ES-I3 (cell line): ENCODE results near the gene PMVK.
"Not testable (repeated sequence)": the region's sequence is repeated elsewhere in the genome, so short reads cannot be mapped to it uniquely, and the experiment has no call there.

Source experiments
- H3K36me3 ChIP-seq: 2 replicates; pipeline ENCODE4 v1.6.1; 2013; ENCODE audit warnings: mild to moderate bottlenecking, low read length, control low read depth, moderate library complexity; ENCODE audit not compliant: insufficient read depth
- H3K4me1 ChIP-seq: 2 replicates; pipeline ENCODE4 v1.6.1; 2013; ENCODE audit warnings: mild to moderate bottlenecking, control low read depth, low read length; ENCODE audit not compliant: insufficient read depth
- H3K9ac ChIP-seq: 2 replicates; pipeline ENCODE4 v1.6.1; 2013; ENCODE audit warnings: low read depth, mild to moderate bottlenecking, low read length, moderate library complexity
- H3K9me3 ChIP-seq: 2 replicates; pipeline ENCODE4 v1.6.1; 2013; ENCODE audit warnings: mild to moderate bottlenecking, low read length, moderate library complexity; ENCODE audit not compliant: control insufficient read depth, insufficient read depth

The PMVK gene

DNA sequence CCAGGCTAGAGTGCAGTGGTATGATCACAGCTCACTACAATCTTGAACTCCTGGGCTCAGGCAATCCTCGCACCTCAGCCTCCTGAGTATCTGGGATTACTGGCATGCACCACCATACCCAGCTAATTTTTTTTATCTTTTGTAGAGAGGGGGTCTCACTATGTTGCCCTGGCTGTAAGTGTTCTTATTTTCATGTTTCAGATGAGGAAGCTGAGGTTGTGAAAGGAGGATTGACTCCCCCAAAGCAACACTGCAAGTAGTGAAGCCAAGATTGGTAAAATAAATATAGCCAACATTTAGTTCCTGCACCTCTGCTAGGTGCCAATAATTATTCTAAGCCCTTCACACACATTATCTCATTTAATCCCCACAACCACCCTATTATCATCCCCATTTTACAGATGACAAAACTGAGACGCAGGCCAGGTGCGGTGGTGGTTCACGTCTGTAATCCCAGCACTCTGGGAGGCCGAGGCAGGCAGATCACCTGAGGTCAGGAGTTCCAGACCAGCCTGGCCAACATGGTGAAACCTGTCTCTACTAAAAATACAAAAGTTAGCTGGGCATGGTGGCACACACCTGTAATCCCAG lies 2.1 kb downstream of the PMVK start:
- Histone ChIP-seq H3K9ac (no peak overlapping the region), H3K36me3 (no peaks in the 10 kb centered on the region), H3K9me3 (no peaks in the 10 kb centered on the region), H3K4me1 (no peaks in the 10 kb centered on the region; the same call in 1 of the 2 replicates)

GRCh38 chr1:154931940-154932487 lies 4.5 kb downstream of the PMVK start:
- H3K36me3 ChIP-seq = no peaks in the 10 kb centered on the region
- H3K9ac ChIP-seq = no peak overlapping the region

DNA sequence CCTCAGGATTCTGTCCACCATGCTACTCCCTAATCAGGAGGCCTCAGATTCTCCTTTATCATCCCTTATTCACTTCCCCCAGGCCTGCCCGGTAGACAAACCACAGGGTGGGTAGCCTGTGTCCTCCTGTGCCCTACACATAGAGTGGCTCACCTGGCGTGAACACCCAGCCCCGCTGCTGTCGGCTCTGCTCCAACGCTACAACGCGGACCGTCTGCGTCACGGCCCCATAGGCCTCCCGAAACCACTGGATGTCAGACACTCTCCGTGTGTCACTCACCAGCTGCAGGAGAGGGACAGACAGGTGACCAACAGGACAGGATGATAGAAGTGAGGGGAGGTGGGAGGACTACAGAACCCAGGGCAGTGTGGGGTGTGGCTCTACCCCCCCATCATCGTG lies 10.3 kb downstream of the PMVK start:
- Histone ChIP-seq H3K9me3 (no peaks in the 10 kb centered on the region), H3K4me1 (no peaks in the 10 kb centered on the region), H3K36me3 (no peaks in the 10 kb centered on the region; the same call in 1 of the 2 replicates), H3K9ac (no peak overlapping the region)

More at GRCh38 chr1:154931940-154932487, 4.5 kb downstream of the PMVK start:
- H3K4me1 ChIP-seq = no peaks in the 10 kb centered on the region
- no peaks in the 10 kb centered on the region for H3K9me3 ChIP-seq

DNA sequence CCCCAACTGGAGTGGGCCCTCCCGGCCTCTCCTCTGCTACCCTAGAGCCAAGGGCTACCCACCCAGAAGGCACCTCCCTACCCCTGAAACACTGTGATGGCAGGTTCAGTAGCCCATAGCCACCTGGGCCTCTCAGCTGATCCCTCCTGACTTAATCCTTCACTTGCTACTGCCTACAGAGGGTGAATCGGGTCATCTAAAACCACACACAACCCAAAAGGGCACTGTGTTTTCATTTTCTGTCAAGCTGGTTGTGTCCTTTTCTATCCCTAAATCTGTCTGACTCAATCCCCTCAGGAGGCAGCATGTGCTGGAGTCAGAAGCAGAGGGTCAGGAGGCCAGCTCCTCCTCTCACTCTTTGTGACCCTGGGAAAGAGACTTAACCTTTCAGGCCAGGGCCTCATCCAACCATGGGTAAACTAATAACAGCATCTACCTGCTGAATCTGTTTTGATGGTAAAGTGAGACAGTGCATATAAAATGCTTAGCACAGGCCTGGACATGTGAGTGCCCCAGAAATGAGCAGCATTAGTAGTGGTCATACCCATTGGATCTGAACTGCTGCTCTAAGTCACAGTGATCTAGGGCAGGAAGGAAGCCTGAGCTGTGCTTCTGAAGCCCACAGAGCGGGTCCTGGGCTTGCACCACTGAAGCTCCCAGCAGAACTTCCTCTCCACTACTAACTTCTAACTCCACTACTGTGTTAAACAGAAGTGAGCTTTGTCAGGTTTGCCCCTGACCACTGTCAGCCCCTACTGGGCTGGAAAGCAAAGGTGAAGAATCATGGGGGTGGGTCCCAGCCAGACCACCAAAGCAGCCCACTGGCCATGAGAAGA lies 11.0 kb downstream of the PMVK start:
- H3K9ac ChIP-seq = no peak overlapping the region
- H3K4me1 ChIP-seq = no peaks in the 10 kb centered on the region
- no peaks in the 10 kb centered on the region for H3K9me3 ChIP-seq
- H3K36me3 ChIP-seq = no peaks in the 10 kb centered on the region; the same call in 1 of the 2 replicates

DNA sequence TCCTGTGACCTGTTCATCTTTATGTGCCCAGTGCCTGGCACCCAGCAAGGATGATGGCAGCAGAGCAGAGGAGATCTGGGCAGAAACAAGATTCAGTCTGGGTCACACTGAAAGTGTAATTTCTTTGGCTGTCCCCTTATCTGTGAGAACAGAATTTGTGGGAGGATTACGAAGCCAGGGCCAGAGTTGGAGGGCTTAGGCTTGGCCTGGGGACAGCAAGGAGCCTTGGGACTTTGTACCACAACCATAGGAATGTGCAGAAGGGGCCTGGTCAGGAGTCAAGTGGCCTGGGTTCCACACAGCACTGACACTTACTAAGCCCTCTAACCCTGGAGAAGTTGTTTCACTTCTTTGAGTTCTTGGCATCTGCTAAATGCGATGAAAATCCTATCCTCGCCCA lies 12.8 kb downstream of the PMVK start:
- no peaks in the 10 kb centered on the region; the same call in 1 of the 2 replicates for H3K36me3 ChIP-seq

DNA sequence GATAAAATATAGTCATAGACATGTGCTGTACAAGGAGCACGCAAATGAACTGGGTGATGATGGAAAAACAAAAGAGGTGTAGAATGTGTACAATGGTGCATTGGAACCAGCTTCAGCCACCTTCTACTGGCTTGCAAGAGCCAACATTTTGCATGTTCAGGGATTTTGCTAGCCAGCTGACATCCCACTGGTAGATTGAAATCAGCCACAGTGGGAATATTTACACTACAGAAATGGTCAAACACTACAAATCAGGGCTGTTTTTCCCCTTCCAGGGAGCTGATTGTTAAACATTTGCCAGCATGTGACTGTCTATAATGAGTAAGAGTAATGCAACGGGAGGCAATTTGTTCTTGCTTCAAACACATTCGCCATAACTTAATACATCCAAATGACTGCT lies 23.2 kb downstream of the PMVK start:
- Histone ChIP-seq H3K36me3 (no peaks in the 10 kb centered on the region), H3K9ac (no peak overlapping the region), H3K4me1 (no peaks in the 10 kb centered on the region), H3K9me3 (peaks cover 1% of the 10 kb centered on the region)

More for the DNA sequence above, 12.8 kb downstream of the PMVK start:
- Histone ChIP-seq H3K9me3 (no peaks in the 10 kb centered on the region), H3K4me1 (no peaks in the 10 kb centered on the region), H3K9ac (no peak overlapping the region)

- Histone ChIP-seq H3K9me3 (peaks cover 3% of the 10 kb centered on the region), H3K9ac (no peak overlapping the region), H3K36me3 (no peaks in the 10 kb centered on the region), H3K4me1 (no peaks in the 10 kb centered on the region)
Observed at GRCh38 chr1:154912755-154913154, 23.8 kb downstream of the PMVK start.

DNA sequence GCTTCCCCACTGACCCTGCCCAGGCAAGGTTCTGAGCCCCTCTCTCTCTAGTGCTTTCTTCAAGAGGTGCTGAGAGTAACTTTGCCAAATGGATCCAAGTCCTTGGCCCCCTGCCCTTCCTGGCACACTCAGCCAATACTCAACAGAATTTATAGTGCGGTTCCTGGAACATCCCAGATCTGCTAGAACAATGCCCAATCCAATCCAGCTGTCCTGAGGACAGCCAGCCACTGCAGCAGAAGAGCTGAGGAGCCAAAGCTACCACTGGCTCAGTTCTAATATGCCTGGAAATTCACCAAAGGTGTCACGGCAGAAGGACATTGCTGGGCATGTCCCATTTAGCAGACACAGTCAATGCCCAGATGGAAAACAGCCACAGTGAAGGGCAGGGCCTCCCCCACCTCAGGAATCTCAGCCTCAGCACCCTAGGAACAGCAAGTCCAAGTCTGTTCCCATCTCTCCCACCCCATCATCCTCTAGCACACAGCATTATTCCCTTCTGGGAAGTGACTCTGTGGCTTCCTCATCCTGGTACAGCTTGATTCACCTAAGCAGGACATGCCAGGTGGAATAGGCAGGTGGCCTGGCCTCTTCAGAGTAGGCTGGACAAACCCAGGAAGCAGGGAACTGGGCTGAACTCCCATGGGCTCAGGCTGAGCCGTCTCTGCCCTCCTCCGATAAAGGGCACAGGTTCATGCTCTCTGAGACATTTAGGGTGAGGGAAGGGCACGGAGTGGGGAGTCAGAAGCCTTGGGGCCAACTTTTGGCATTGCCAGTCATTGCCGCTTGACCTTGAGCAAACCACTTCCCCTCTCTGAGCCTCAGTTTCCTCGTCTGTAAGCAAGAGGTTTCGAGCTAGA lies 24.6 kb downstream of the PMVK start:
- Histone ChIP-seq H3K9me3 (peaks cover 3% of the 10 kb centered on the region), H3K36me3 (no peaks in the 10 kb centered on the region), H3K4me1 (no peaks in the 10 kb centered on the region)

DNA sequence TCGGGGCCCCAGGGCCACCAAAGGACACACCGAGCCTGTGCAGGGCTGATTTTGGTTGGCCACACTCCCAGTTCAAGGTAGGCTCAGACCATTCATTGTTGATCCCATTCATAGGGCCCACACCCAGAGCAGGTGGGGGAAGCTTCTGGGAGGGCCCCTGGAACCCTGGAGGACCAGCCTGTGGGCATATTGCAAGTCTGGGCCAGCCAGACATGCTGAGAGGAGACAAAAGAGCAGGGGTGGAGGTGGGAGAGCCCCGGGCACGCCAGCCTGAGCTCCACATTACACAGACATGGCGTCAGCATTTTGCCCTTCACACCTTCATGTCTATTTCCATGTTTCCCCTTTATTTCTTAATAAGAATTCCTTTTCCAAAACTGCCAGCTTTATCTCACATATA lies 25.7 kb downstream of the PMVK start:
- no peak overlapping the region for H3K9ac ChIP-seq
- no peaks in the 10 kb centered on the region for H3K36me3 ChIP-seq
- no peaks in the 10 kb centered on the region for H3K4me1 ChIP-seq
- H3K9me3 ChIP-seq = peaks cover 3% of the 10 kb centered on the region

More for the DNA sequence above, 24.6 kb downstream of the PMVK start:
- H3K9ac ChIP-seq = no peak overlapping the region

DNA sequence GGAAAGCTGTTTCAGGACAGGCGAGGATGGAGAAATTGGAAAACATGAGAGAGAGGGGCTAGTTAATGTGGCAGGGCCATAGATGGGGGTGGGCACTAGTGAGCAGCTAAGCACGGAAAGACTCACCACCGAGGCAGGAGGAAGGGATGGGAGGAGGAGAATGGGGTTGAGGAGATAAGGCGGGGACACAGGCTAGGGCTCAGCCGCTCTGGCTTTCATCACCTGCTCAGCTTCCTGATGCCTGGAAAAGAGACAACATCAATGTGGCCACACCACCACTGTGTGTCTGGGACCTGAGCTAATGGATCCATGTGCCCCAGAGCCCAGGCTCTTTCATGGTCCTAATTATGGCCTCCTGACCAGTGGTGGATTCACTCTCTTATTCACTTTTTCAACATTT lies 27.6 kb downstream of the PMVK start:
- no peaks in the 10 kb centered on the region for H3K36me3 ChIP-seq
- H3K9ac ChIP-seq = no peak overlapping the region
- peaks cover 3% of the 10 kb centered on the region for H3K9me3 ChIP-seq
- no peaks in the 10 kb centered on the region for H3K4me1 ChIP-seq

- H3K9me3 ChIP-seq = not testable (repeated sequence)
Observed at GRCh38 chr1:154908129-154908528, 28.4 kb downstream of the PMVK start.

GRCh38 chr1:154906621-154907081 lies 29.9 kb downstream of the PMVK start:
- Histone ChIP-seq H3K9me3 (peaks cover 3% of the 10 kb centered on the region), H3K9ac (no peak overlapping the region), H3K36me3 (no peaks in the 10 kb centered on the region), H3K4me1 (no peaks in the 10 kb centered on the region)

More at GRCh38 chr1:154908129-154908528, 28.4 kb downstream of the PMVK start:
- not testable (repeated sequence) for H3K4me1 ChIP-seq, H3K36me3 ChIP-seq, H3K9ac ChIP-seq

GRCh38 chr1:154902938-154903566 lies 33.5 kb downstream of the PMVK start:
- Histone ChIP-seq H3K36me3 (no peaks in the 10 kb centered on the region), H3K4me1 (no peaks in the 10 kb centered on the region), H3K9ac (no peak overlapping the region), H3K9me3 (no peaks in the 10 kb centered on the region)

- Histone ChIP-seq H3K4me1 (no peaks in the 10 kb centered on the region), H3K36me3 (no peaks in the 10 kb centered on the region), H3K9me3 (no peaks in the 10 kb centered on the region), H3K9ac (no peak overlapping the region)
Observed at GRCh38 chr1:154901591-154901990, 34.9 kb downstream of the PMVK start.
